ENCODE data around the gene UBA5. TPM values are rescaled to one million over a fixed set of nuclear protein-coding genes. Genes with fewer than 3 reads are reported as not detected.

Gene UBA5
- total and polyA plus RNA-seq, 9 of the 15 experiments (the other 6 are each of a cell fraction or from before 2014, with no cell fraction given) = 8.1 to 71.1 (median 29.4) TPM

GRCh38 chr3:132655471-132655870 lies 4.7 kb upstream of the UBA5 start:
- Histone ChIP-seq H3K9me1 (ENCODE audit: control insufficient read depth, insufficient read depth, low read length) (no peaks in the 10 kb centered on the region), H3K9ac (ENCODE audit: insufficient read depth in 1 of 2, low read depth in 2 of 2, low read length in 2 of 2) (no peak overlapping the region), H3K36me3 (ENCODE audit: control insufficient read depth, insufficient read depth, low read length) (no peaks in the 10 kb centered on the region), H2AFZ (ENCODE audit: low read depth, low read length) (no peak overlapping the region), H3K9me3 (replicated peaks; ENCODE audit: control insufficient read depth, insufficient read depth, low read depth, low read length) (no peaks in the 10 kb centered on the region), H3K4me1 (replicated peaks in 1 of 2; ENCODE audit: control insufficient read depth in 2 of 2, insufficient read depth in 2 of 2, low read length in 2 of 2) (peaks cover 0 to 9% of the 10 kb centered on the region in 2 experiments; a peak in 4 of 5 replicates), H4K20me1 (replicated peaks; ENCODE audit: control insufficient read depth, insufficient read depth, low read length) (no peaks in the 10 kb centered on the region), H3K79me2 (ENCODE audit: control insufficient read depth, insufficient read depth, low read length) (peaks cover 13% of the 10 kb centered on the region), H3K4me3 (no peak overlapping the region), H3K27me3 (ENCODE audit: control insufficient read depth in 2 of 2, insufficient read depth in 2 of 2, low read length in 2 of 2) (no peaks in the 10 kb centered on the region), H3K4me2 (ENCODE audit: insufficient read depth, low read length) (no peak overlapping the region), H3K27ac (ENCODE audit: extremely low read depth, low read depth, low read length) (no peak overlapping the region)
- DNase-seq (ENCODE audit: extremely low read depth in 1 of 4, low spot score in 3 of 4) = no peak
- ATAC-seq = no peak
- FAIRE-seq = no peak
- intact Hi-C loops (cut with micrococcal nuclease) = loop anchor here (5.0 to 10.0 kb wide), 2 partner anchors 389 to 727 kb away; no protein-coding TSS in a partner anchor
- in situ Hi-C loops (cut with MboI) = no loop called here
- ChIA-PET CTCF (ENCODE audit: low intra/inter-chr PET ratio) (no interaction called here), POLR2A (no interaction called here)
- TF ChIP-seq, protein P1, sequence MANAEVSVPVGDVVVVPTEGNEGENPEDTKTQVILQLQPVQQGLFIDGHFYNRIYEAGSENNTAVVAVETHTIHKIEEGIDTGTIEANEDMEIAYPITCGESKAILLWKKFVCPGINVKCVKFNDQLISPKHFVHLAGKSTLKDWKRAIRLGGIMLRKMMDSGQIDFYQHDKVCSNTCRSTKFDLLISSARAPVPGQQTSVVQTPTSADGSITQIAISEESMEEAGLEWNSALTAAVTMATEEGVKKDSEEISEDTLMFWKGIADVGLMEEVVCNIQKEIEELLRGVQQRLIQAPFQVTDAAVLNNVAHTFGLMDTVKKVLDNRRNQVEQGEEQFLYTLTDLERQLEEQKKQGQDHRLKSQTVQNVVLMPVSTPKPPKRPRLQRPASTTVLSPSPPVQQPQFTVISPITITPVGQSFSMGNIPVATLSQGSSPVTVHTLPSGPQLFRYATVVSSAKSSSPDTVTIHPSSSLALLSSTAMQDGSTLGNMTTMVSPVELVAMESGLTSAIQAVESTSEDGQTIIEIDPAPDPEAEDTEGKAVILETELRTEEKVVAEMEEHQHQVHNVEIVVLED (CRISPR knock-in tag; IDR thresholded peaks at IDR 0.05) = no peak
- no peak for TF ChIP-seq BCL6 (CRISPR knock-in tag; IDR thresholded peaks at IDR 0.05)
- no peak for TF ChIP-seq ELF2 (CRISPR knock-in tag; IDR thresholded peaks at IDR 0.05)
- TF ChIP-seq HMGXB4 (CRISPR knock-in tag; IDR thresholded peaks at IDR 0.05) = no peak
- no peak for TF ChIP-seq CHD1 (IDR thresholded peaks at IDR 0.05; ENCODE audit: low read length)
- TF ChIP-seq ZNF79 (CRISPR knock-in tag; IDR thresholded peaks at IDR 0.05; ENCODE audit: low read depth) = no peak
- no peak for TF ChIP-seq ZEB2 (IDR thresholded peaks at IDR 0.05)
- TF ChIP-seq CCNT2 (IDR thresholded peaks at IDR 0.05; ENCODE audit: borderline replicate concordance, extremely low read depth, insufficient read length, low read depth, low read length) = no peak
- TF ChIP-seq CHCHD3 (CRISPR knock-in tag; IDR thresholded peaks at IDR 0.05) = no peak
- WGBS (ENCODE audit: insufficient coverage, low coverage, missing lambda C conversion rate) = 63% methylated on average over 2 of the region's 2 CpGs
- no TSS peak for BruUV-seq (replicated peaks)

All from K562 (cell line).